Measurements from ENCODE around the gene MRPL53.
"Not testable (repeated sequence)": the region's sequence is repeated elsewhere in the genome, so short reads cannot be mapped to it uniquely, and the experiment has no call there.

Gene MRPL53

GRCh38 chr2:74444498-74445318 lies 27.8 kb downstream of the MRPL53 start:
- no peak for DNase-seq

GRCh38 chr2:74442483-74443297 lies 29.8 kb downstream of the MRPL53 start:
- DNase-seq: not testable (repeated sequence)

- no peak for DNase-seq
Measured at GRCh38 chr2:74441690-74442482, 30.6 kb downstream of the MRPL53 start, which contains the start of gene RTKN. TSS of gene RTKN (minus strand) at chr2:74441937. CDS start at chr2:74441816, 121 bp downstream.

GRCh38 chr2:74441170-74441689 lies 31.2 kb downstream of the MRPL53 start:
- DNase-seq: no peak

GRCh38 chr2:74440378-74441169 lies 31.9 kb downstream of the MRPL53 start:
- peak; percentile 34 for DNase-seq

GRCh38 chr2:74439803-74440377 lies 32.6 kb downstream of the MRPL53 start:
- DNase-seq: no peak

GRCh38 chr2:74439373-74439772 lies 33.1 kb downstream of the MRPL53 start:
- no peak for DNase-seq

- DNase-seq: no peak
Measured at GRCh38 chr2:74438248-74438647, 34.2 kb downstream of the MRPL53 start.

GRCh38 chr2:74436848-74437695 lies 35.4 kb downstream of the MRPL53 start:
- DNase-seq: no peak

- no peak for DNase-seq
Measured at GRCh38 chr2:74436111-74436805, 36.2 kb downstream of the MRPL53 start.

GRCh38 chr2:74430502-74430901 lies 42.0 kb downstream of the MRPL53 start:
- no peak for DNase-seq

GRCh38 chr2:74429487-74430451 lies 42.7 kb downstream of the MRPL53 start:
- no peak for DNase-seq

- DNase-seq: no peak
Measured at GRCh38 chr2:74428675-74429074, 43.8 kb downstream of the MRPL53 start.

- no peak for DNase-seq
Measured at GRCh38 chr2:74427551-74427950, 44.9 kb downstream of the MRPL53 start.

GRCh38 chr2:74426181-74426758 lies 46.2 kb downstream of the MRPL53 start:
- DNase-seq: no peak

- no peak for DNase-seq
Measured at GRCh38 chr2:74425523-74425922, 47.0 kb downstream of the MRPL53 start.

GRCh38 chr2:74424995-74425406 lies 47.5 kb downstream of the MRPL53 start:
- DNase-seq: no peak
